Measurements from ENCODE around the gene SUN5.

Gene SUN5

GRCh38 chr20:33026779-33027759, 22.8 kb upstream of the SUN5 start:
- DNase-seq = no peak

- DNase-seq = no peak
Measured at GRCh38 chr20:33026072-33026778, 22.0 kb upstream of the SUN5 start.

GRCh38 chr20:33025318-33025876, 21.2 kb upstream of the SUN5 start:
- DNase-seq = no peak

- no peak for DNase-seq
Measured at GRCh38 chr20:33024609-33025317, 20.5 kb upstream of the SUN5 start.

- DNase-seq = no peak
Measured at GRCh38 chr20:33024243-33024560, 20.0 kb upstream of the SUN5 start.

- no peak for DNase-seq
Measured at GRCh38 chr20:33023439-33024242, 19.4 kb upstream of the SUN5 start.

- no peak for DNase-seq
Measured at GRCh38 chr20:33022694-33023438, 18.6 kb upstream of the SUN5 start.

- no peak for DNase-seq
Measured at GRCh38 chr20:33022289-33022688, 18.1 kb upstream of the SUN5 start.

GRCh38 chr20:33021879-33022278, 17.6 kb upstream of the SUN5 start:
- DNase-seq = no peak

GRCh38 chr20:33020278-33021161, 16.3 kb upstream of the SUN5 start:
- DNase-seq = no peak

GRCh38 chr20:33019465-33020277, 15.4 kb upstream of the SUN5 start:
- DNase-seq = no peak

GRCh38 chr20:33018169-33018931, 14.1 kb upstream of the SUN5 start:
- DNase-seq = no peak

- no peak for DNase-seq
Measured at GRCh38 chr20:33017542-33017941, 13.3 kb upstream of the SUN5 start.

- no peak for DNase-seq
Measured at GRCh38 chr20:33016581-33017109, 12.4 kb upstream of the SUN5 start.

- no peak for DNase-seq
Measured at GRCh38 chr20:33015700-33016580, 11.7 kb upstream of the SUN5 start.

- no peak for DNase-seq
Measured at GRCh38 chr20:33015114-33015484, 10.9 kb upstream of the SUN5 start.

- no peak for DNase-seq
Measured at GRCh38 chr20:33014336-33015113, 10.3 kb upstream of the SUN5 start.

All from NCI-H1694 (cell line).